GM12891 (cell line): ENCODE data around the gene NAT8L.

ENCODE experiments used
- DNase-seq: peaks from one replicate; pipeline ENCODE4 v3.0.0; 2011; ENCODE audit warnings: low spot score; ENCODE audit not compliant: insufficient read length
- FAIRE-seq: peaks from 2 replicates; lab custom pipeline; 2011; peaks lifted over from hg19 to GRCh38; lab: Jason Lieb, UNC
- PAX5 ChIP-seq: IDR thresholded peaks from 2 replicates; pipeline ENCODE4 v1.6.1; 2011; ENCODE audit warnings: low read length, moderate library complexity, mild to moderate bottlenecking; ENCODE audit not compliant: insufficient read depth, severe bottlenecking
- POLR2A ChIP-seq: IDR thresholded peaks from 2 replicates; pipeline ENCODE4 v1.6.1; 2011; ENCODE audit warnings: low read depth, low read length, control low read depth
- POLR2AphosphoS5 ChIP-seq: IDR thresholded peaks from 2 replicates; pipeline ENCODE4 v1.6.1; 2011; ENCODE audit warnings: low read depth, low read length, control low read depth
- POU2F2 ChIP-seq: IDR thresholded peaks from 2 replicates; pipeline ENCODE4 v1.6.1; 2011; ENCODE audit warnings: low read depth, mild to moderate bottlenecking, control low read depth, low read length, moderate library complexity
- SPI1 ChIP-seq: IDR thresholded peaks from 2 replicates; pipeline ENCODE4 v1.6.1; 2011; ENCODE audit warnings: low read depth, low read length, control low read depth
- TAF1 ChIP-seq: IDR thresholded peaks from 2 replicates; pipeline ENCODE4 v1.6.1; 2011; ENCODE audit warnings: low read depth, low read length, control low read depth

Gene NAT8L

DNA sequence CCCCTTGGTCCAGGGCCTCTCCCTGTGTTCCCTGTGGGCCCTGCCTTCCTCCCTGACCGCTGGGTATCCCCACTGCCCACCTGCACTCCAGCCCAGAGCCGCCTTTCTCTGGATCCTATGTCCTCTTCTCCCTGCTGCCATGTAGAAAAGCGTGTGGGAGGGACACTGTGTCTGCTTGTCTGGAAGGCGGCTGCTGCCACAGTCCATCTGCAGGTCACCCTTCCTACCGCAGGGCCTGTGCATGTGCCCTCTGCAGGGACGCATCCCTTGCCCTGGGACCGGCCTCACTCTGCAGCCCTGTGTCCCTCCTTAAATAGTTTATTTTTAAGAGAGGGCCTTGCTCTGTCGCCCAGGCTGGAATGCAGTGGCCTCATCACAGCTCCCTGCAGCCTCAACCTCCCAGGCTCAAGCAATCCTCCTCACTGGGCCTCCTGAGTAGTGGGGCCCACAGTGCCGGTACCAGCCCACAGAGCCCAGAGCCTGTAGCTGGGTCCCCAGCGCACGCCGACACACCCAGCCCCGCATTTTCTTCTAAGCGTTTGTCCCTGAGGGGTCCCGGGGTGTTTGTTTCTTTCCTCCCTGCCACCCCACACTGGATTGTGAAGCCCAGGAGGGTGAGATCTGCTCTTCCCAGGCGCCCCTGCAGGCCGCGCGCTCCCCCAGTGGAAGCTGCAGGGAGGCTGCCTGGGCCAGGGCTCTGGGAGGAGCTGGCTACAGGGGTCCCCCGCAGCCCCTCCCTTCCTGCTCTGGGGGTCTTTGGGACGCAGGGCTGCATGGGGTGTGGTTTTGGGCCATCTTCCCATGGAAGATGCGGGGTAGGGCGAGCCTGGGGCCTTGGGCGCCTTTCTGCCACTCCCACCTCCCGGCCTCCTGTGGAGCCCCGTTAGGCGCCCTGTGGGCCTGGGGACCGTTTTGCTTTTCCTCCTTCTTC, 12.8 kb upstream of the NAT8L start:
- DNase-seq (peak; percentile 25), FAIRE-seq (no peak)
- TF ChIP-seq POLR2AphosphoS5 (no peak), SPI1 (no peak), TAF1 (no peak), PAX5 (no peak), POU2F2 (no peak), POLR2A (no peak)

DNA sequence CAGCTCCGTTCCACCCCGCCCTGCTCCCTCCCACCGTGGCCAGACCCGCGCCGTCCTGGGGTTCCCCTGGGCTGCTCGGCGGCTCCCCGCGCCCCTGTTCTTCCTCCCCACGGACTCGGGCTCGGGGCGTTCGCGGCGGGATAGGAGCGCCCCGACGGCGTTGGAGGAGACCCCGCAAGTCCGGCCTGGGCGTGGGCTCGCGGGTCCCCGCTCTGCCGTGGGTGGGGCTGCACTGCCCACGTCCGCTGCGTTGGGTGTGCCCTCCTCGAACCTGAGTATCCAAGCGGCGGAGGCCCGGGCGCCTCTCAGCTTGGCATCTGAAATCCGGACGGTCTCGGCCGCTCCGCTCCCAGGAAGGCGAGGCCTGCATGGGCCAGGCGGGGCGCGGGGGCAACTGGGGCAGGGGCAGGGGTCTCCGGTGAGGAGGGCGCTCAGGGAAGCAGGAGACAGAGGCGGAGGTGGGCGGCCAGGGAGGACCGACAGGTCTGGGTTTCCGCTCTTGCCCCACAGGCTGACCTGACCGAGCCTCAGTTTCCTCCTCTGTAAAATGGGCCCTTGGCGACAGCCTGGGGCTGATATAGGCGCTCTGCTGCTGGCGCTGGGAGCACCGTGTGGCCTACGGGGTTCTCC, 12.0 kb upstream of the NAT8L start:
- no peak for FAIRE-seq
- TF ChIP-seq POU2F2 = no peak
- no peak for TF ChIP-seq TAF1
- TF ChIP-seq POLR2AphosphoS5 = no peak
- TF ChIP-seq POLR2A = no peak
- TF ChIP-seq PAX5 = no peak
- no peak for TF ChIP-seq SPI1
- DNase-seq = no peak

DNA sequence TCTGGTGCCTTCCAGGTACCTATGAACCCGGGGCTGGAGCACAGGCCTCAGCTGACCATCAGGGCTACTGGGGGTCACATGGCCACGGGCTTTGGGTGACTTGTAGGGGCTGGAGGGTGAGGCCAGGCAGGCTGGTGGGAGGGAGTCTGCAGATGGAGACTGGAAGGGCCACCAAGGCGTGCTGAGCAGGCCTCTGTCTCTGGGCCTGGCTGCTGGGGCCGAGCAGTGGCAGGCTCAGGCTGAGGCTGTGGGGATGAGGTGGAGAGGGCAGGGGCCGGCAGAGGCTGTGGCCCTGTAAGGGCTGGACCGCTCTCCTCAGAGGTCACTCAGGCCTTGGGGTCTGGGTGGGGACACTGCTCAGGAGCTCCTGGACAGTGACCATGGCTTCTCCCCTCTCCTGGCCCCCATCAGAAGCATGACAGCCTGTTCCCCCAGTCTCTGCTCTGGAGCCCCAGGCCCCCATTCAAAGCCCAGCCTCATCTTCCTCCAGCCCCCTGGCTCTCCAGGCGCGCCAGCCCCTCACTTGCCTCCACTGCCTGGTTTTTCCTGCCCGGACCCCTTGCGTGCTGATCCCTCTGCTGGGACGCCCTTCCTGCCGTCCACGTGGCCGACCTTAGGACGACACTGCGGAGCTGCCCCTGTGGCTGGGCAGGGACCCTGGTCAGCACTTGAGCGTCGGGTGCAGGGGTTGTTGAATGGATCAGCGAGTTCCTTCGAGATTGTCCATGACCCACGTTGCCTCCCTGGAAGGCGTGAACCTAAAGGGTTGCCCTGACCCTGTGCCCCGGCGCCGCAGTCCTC, 11.1 kb upstream of the NAT8L start:
- FAIRE-seq = no peak
- TF ChIP-seq POLR2A (no peak), POU2F2 (no peak), SPI1 (no peak), PAX5 (no peak)
- no peak for DNase-seq

DNA sequence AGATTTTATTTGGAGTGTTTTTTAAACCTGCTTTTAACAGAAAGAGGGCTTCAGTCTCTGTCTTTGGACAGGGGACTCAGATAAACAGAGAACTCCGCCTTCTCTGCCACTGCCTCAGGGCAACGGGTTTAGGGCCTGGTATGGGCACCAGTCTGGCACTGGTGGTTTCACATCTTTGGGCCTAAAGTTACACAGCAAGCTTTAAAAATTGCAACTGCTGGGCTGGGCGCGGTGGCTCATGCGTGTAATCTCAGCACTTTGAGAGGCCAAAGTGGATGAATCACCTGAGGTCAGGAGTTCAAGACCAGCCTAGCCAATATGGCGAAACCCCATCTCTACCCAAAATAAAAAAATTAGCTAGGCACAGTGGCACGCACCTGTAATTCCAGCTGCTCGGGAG, 10.3 kb upstream of the NAT8L start:
- DNase-seq (no peak), FAIRE-seq (no peak)
- TF ChIP-seq SPI1 (no peak), PAX5 (no peak), POU2F2 (no peak), TAF1 (no peak), POLR2AphosphoS5 (no peak)

DNA sequence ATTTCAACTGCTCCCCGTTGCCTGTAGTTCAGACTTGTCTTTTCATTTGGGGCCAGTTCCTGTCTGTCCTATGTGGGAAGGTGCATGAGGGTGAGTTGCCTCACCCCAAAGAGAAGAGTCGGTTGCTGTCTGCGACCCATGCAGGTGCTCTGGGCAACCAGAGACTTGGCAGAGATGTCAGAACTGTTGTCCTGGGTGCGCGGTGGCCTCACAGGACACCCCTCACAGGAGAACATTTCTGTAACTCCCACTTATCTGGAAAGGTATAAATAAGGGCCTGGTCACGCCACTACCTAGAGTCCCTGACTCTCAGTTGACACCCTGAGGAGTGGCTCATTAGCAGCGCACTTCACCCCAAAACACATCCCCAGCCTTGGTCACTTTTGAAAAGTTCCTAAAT, 9.7 kb upstream of the NAT8L start:
- no peak for TF ChIP-seq SPI1
- no peak for TF ChIP-seq POLR2A
- no peak for TF ChIP-seq POLR2AphosphoS5
- no peak for TF ChIP-seq POU2F2
- no peak for TF ChIP-seq TAF1
- no peak for TF ChIP-seq PAX5

DNA sequence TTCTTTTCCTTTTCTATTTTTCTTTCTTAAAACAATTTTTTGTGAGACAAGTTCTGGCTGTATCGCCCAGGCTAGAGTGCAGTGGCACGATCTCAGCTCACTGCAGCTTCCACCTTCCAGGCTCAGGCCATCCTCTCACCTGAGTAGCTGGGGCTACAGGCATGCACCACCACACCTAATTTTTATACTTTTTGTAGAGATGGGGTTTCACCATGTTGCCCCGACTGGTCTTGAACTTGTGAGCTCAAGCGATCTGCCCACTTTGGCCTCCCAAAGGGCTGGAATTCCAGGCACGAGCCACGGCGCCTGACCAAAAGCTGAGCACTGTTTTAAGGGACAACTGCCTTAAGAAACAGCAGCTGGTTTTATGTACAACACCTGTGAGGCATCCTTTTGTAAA, 9.3 kb upstream of the NAT8L start:
- DNase-seq (no peak), FAIRE-seq (no peak)

More for the DNA sequence above, 9.7 kb upstream of the NAT8L start:
- DNase-seq (no peak), FAIRE-seq (no peak)

DNA sequence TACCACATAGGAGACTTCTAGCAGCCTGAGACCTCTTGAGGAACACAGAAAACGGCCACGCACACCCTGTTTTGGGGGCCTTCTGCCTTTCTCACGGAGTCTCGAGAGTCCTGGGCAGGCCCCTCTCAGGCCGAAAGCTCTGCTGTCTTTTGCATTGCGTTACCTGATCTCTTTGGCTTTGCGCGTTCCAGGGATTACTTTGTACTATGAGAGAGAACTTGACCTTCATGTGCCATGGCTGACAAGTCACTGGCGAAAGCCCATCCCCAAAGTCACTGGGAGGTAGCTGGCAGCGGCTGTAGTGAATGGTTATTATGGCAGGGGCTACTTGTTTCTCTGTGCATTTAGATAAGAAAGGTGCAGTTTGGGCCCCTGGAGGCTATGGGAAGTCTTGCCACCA, 8.0 kb upstream of the NAT8L start:
- TF ChIP-seq POU2F2 (no peak), POLR2A (no peak), SPI1 (no peak), TAF1 (no peak), POLR2AphosphoS5 (no peak), PAX5 (no peak)
- no peak for DNase-seq
- FAIRE-seq = no peak

More for the DNA sequence above, 9.3 kb upstream of the NAT8L start:
- TF ChIP-seq POLR2AphosphoS5 (no peak), PAX5 (no peak), SPI1 (no peak), TAF1 (no peak), POLR2A (no peak), POU2F2 (no peak)

DNA sequence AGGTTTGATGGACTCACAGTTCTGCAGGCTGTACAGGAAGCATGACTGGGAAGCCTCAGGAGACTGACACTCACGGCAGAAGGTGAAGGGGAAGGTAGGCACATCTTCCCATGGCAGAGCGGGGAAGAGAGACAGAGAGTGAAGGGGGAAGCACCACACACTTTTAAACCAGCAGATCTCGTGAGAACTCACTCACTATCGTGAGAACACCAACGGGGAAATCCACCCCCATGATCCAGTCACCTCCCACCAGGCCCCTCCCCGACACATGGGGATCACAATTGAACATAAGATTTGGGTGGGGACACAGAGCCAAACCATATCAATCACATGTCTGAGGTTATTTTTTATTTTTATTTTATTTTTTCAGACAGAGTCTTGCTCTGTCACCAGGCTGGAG, 4.9 kb upstream of the NAT8L start:
- no peak for TF ChIP-seq POLR2AphosphoS5
- FAIRE-seq = no peak
- no peak for DNase-seq

DNA sequence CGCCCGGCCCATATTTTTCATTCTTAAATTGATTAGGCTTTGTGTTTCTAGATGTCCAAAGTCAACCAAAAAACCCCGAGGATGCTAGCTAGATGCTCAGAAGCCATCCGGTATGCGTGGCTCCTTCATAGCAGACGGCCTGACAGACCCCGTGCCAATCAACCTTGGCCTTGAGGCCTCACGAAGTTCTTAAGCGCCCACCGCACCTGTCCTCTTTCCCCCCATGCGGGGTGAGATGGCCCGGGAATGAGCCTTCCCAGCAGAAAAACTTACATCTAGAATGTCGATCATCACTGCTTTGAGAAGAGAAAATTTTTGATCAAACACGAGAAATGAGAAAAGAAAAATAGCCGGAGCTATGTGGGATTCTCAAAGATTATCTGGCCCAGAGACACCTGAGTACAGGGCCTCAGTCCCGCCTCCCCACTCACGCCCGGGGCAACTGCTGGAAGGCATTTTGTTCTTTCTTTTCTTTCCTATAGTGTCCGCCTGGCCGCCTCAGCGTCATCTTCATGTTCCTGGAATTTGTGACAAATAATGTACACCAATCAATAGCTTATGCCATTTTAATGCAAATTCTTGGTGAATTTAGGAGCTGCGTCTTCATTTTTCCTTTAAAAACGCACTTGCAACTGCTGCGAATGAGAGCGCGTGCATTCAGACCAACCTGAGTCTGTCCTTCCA, 1.6 kb upstream of the NAT8L start:
- no peak for FAIRE-seq
- TF ChIP-seq SPI1 (no peak), TAF1 (no peak), POLR2A (no peak), PAX5 (no peak), POLR2AphosphoS5 (no peak)

More for the DNA sequence above, 1.6 kb upstream of the NAT8L start:
- no peak for DNase-seq
